ENCODE measurements around the gene GOPC.

- TF ChIP-seq POLR2A (IDR thresholded peaks at IDR 0.05) (no peak), CTCF (IDR thresholded peaks at IDR 0.05) (no peak)
Observed at GRCh38 chr6:117542493-117542892, 59.8 kb downstream of the GOPC start.
